Stimulated activated memory B cell treated with anti-CD40 and anti-IgM and Interleukin-4, amounts not matched to agents 10 μg/mL and 1 μg/mL and 100 μg/mL, for 72 hours (primary cell): ENCODE results near the gene LIN37.
"Not testable (repeated sequence)": the region's sequence is repeated elsewhere in the genome, so short reads cannot be mapped to it uniquely, and the experiment has no call there.

ENCODE experiments used
- ATAC-seq: fragments of 150-1000 bp; cut with Tn5 transposase; 2 replicates; pipeline ENCODE4 v1.10.0; 2021
- H3K27ac Mint-ChIP-seq: one replicate; pipeline ENCODE4 v1.8.0; 2022; ENCODE audit warnings: mild to moderate bottlenecking, mixed read lengths
- H3K27me3 Mint-ChIP-seq: one replicate; pipeline ENCODE4 v1.8.0; 2022; ENCODE audit warnings: mixed read lengths
- H3K36me3 Mint-ChIP-seq: one replicate; pipeline ENCODE4 v1.8.0; 2022; ENCODE audit warnings: mixed read lengths
- H3K4me1 Mint-ChIP-seq: one replicate; pipeline ENCODE4 v1.8.0; 2022; ENCODE audit warnings: mixed read lengths
- H3K4me3 Mint-ChIP-seq: one replicate; pipeline ENCODE4 v1.8.0; 2022; ENCODE audit warnings: mild to moderate bottlenecking, moderate library complexity, mixed read lengths
- H3K9me3 Mint-ChIP-seq: one replicate; pipeline ENCODE4 v1.8.0; 2022; ENCODE audit warnings: mixed read lengths

The LIN37 gene

DNA sequence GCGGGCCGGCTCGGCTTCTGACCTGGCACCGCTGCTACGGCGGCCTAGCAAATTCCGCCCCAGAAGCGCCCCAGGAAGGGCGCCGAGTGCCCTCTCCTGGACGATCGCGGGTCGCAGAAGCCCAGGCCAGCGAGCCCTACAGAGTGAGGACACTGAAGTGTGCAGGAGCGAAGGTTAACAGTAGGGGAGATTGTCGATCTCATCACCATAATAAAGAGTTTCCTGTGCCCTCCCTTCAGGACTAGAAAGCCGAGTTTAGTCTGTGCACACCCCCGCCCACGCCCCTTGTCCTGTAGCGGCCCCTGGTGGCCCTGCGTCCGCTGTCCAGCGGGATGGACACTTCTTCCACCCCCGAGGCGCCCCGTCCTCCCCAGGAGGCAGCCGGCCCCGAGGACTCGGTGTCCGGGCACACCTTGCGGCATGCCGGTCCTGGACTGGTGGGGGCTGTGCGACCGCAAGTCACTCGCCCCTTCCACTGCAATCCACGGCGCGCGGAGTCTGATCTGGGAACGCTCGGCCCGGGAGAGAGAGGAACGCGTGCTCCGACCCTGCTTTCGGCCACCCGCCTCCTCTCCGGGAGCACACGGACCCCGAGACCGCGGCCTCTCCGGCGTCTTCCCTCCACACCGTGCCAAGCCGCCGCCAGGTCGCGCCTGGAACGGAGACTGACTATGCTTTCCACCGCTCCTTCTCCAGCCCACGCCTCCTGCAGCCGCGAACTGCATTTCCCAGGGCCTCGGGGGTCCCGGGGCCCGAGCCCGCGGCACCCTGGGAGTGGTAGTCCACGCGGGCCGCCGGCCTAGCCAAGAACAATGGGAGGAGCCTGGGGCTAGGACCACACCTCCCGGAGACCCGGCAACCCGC lies 31.3 kb upstream of the LIN37 start:
- H3K4me1 Mint-ChIP-seq: peaks cover 79% of the 10 kb centered on the region

GRCh38 chr19:35717665-35718344 lies 30.6 kb upstream of the LIN37 start, which contains the start of gene KMT2B:
Gene KMT2B, plus strand, starts transcription at chr19:35718003. Its CDS starts 16 bp downstream, at chr19:35718019.
- no peaks in the 10 kb centered on the region for H3K9me3 Mint-ChIP-seq
- H3K27me3 Mint-ChIP-seq: no peaks in the 10 kb centered on the region
- H3K4me3 Mint-ChIP-seq: peak within 1 kb of the TSS; percentile 97
- H3K27ac Mint-ChIP-seq: peak within 1 kb of the TSS; percentile 97
- ATAC-seq: peak; percentile 0
- H3K36me3 Mint-ChIP-seq: peaks cover 48% of the 10 kb centered on the region
- H3K4me1 Mint-ChIP-seq: peaks cover 78% of the 10 kb centered on the region

More for the DNA sequence above, 31.3 kb upstream of the LIN37 start:
- H3K27me3 Mint-ChIP-seq: no peaks in the 10 kb centered on the region
- H3K36me3 Mint-ChIP-seq: peaks cover 40% of the 10 kb centered on the region
- peak overlapping the region; percentile 97 for H3K4me3 Mint-ChIP-seq
- H3K27ac Mint-ChIP-seq: peak overlapping the region; percentile 97
- no peaks in the 10 kb centered on the region for H3K9me3 Mint-ChIP-seq
- peak; percentile 89 for ATAC-seq

DNA sequence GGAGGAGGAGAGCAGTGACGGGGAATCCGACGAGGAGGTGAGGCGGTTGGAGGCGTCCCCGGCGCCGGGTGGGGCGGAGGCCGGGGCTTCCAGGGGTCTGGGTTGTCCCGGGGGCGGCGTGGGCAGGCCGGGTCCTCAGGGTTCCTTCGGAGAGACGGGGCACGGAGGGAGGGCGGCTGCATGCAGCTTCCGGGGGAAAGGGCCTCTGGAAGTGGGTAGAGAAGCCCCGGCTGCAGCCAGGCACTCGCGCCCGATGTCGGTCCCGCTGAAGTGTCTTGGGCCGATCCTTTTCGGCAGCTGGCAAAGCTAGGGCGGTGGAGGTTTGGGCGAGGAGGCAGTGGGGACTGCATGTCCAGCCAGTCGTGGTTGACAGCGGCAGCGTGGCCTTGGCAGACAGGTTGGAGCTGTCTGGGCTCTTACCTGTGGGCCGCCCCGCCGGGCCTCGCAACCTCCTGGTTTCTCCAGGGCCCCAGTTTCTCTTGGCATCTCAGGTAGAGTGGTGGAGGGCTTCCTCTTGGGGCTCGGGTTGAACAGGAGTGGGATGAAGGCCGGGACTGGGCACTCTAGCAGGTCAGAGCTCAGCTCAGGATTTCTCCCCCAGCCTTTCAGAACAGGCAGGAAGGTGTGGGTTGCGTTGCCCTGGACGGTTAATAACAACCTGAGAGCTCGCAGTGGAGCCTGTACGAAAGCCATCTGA lies 29.9 kb upstream of the LIN37 start:
- peak overlapping the region; percentile 81 for H3K27ac Mint-ChIP-seq
- peak overlapping the region; percentile 87 for H3K4me3 Mint-ChIP-seq
- peaks cover 71% of the 10 kb centered on the region for H3K4me1 Mint-ChIP-seq
- H3K27me3 Mint-ChIP-seq: no peaks in the 10 kb centered on the region
- H3K36me3 Mint-ChIP-seq: peaks cover 55% of the 10 kb centered on the region
- H3K9me3 Mint-ChIP-seq: no peaks in the 10 kb centered on the region
- peak; percentile 1 for ATAC-seq

GRCh38 chr19:35719402-35720162 lies 28.8 kb upstream of the LIN37 start:
- Mint-ChIP-seq H3K4me3 (peak overlapping the region; percentile 87), H3K9me3 (no peaks in the 10 kb centered on the region), H3K27ac (peak overlapping the region; percentile 81), H3K4me1 (peaks cover 60% of the 10 kb centered on the region), H3K36me3 (peaks cover 56% of the 10 kb centered on the region), H3K27me3 (no peaks in the 10 kb centered on the region)
- no peak for ATAC-seq

DNA sequence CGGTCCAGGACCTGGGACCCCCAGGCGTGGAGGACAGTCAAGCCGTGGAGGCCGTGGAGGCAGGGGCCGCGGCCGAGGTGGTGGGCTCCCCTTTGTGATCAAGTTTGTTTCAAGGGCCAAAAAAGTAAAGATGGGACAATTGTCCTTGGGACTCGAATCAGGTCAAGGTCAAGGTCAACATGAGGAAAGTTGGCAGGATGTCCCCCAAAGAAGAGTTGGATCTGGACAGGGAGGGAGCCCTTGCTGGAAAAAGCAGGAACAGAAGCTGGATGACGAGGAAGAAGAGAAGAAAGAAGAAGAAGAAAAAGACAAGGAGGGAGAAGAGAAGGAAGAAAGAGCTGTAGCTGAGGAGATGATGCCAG lies 28.2 kb upstream of the LIN37 start:
- ATAC-seq: no peak
- Mint-ChIP-seq H3K4me3 (no peak overlapping the region), H3K36me3 (peaks cover 55% of the 10 kb centered on the region), H3K27ac (no peak overlapping the region), H3K4me1 (peaks cover 54% of the 10 kb centered on the region), H3K9me3 (no peaks in the 10 kb centered on the region), H3K27me3 (no peaks in the 10 kb centered on the region)

GRCh38 chr19:35720648-35721047 lies 27.7 kb upstream of the LIN37 start:
- ATAC-seq: no peak
- Mint-ChIP-seq H3K9me3 (no peaks in the 10 kb centered on the region), H3K27ac (no peak overlapping the region), H3K27me3 (no peaks in the 10 kb centered on the region), H3K4me1 (peaks cover 50% of the 10 kb centered on the region), H3K36me3 (peaks cover 60% of the 10 kb centered on the region), H3K4me3 (no peak overlapping the region)

GRCh38 chr19:35721374-35721773 lies 27.0 kb upstream of the LIN37 start:
- no peaks in the 10 kb centered on the region for H3K27me3 Mint-ChIP-seq
- H3K27ac Mint-ChIP-seq: no peak overlapping the region
- H3K9me3 Mint-ChIP-seq: no peaks in the 10 kb centered on the region
- H3K36me3 Mint-ChIP-seq: peaks cover 63% of the 10 kb centered on the region
- no peak for ATAC-seq
- no peak overlapping the region for H3K4me3 Mint-ChIP-seq
- peaks cover 43% of the 10 kb centered on the region for H3K4me1 Mint-ChIP-seq

DNA sequence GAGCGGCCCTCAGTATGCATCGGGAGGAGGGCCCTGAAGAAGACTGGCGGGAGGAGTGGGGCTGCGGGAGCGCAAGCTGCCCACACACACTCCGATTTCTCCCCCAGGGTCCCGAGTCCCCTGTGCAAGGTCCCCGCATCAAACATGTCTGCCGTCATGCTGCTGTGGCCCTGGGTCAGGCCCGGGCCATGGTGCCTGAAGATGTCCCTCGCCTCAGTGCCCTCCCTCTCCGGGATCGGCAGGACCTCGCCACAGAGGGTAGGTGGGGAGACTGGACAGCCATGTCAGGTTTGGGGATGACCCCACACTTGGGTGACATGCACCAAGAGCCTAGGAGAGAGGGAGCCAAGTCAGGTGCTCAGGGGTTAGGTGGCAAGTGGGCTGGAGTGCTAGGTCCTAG lies 25.9 kb upstream of the LIN37 start:
- Mint-ChIP-seq H3K27me3 (no peaks in the 10 kb centered on the region), H3K36me3 (peaks cover 66% of the 10 kb centered on the region), H3K4me3 (no peak overlapping the region)

DNA sequence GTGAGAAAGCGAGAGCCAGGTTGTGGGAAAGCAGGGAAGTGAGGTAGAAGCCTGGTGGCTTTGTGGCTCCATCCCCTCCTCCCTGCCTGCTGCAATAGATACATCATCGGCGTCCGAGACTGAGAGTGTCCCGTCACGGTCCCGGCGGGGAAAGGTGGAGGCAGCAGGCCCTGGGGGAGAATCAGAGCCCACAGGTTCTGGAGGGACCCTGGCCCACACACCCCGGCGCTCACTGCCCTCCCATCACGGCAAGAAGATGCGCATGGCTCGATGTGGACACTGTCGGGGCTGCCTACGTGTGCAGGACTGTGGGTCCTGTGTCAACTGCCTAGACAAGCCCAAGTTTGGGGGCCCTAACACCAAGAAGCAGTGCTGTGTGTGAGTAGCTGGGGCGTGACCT lies 25.5 kb upstream of the LIN37 start:
- Mint-ChIP-seq H3K36me3 (peaks cover 69% of the 10 kb centered on the region), H3K4me3 (no peak overlapping the region), H3K27ac (no peak overlapping the region), H3K4me1 (peaks cover 38% of the 10 kb centered on the region), H3K27me3 (no peaks in the 10 kb centered on the region), H3K9me3 (no peaks in the 10 kb centered on the region)
- ATAC-seq: no peak

More for the DNA sequence above, 25.9 kb upstream of the LIN37 start:
- Mint-ChIP-seq H3K4me1 (peaks cover 38% of the 10 kb centered on the region), H3K27ac (no peak overlapping the region), H3K9me3 (no peaks in the 10 kb centered on the region)
- ATAC-seq: no peak

- H3K27me3 Mint-ChIP-seq: no peaks in the 10 kb centered on the region
Observed at GRCh38 chr19:35723671-35724070, 24.7 kb upstream of the LIN37 start.

DNA sequence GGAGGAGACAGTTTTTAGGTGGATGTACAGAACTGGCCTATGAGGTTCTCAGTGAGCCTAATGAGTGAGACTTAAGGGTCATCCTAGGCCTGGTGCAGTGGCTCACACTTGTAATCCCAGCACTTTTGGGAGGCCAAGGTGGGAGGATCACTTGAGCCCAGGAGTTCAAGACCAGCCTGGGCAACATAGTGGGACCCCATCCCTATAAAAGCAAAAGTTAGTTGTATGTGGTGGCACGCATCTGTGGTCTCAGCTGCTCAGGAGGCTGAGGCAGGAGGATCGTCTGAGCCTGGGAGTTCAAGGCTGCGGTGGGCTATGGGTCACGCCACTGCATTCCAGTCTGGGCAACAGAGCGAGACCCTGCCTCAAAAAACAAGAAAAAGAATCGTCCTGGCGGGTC lies 24.2 kb upstream of the LIN37 start:
- H3K27ac Mint-ChIP-seq, H3K9me3 Mint-ChIP-seq, H3K4me3 Mint-ChIP-seq, H3K27me3 Mint-ChIP-seq, ATAC-seq: not testable (repeated sequence)
- Mint-ChIP-seq H3K36me3 (peaks cover 81% of the 10 kb centered on the region), H3K4me1 (peaks cover 31% of the 10 kb centered on the region)

More at GRCh38 chr19:35723671-35724070, 24.7 kb upstream of the LIN37 start:
- H3K4me3 Mint-ChIP-seq: no peak overlapping the region
- H3K36me3 Mint-ChIP-seq: peaks cover 76% of the 10 kb centered on the region
- ATAC-seq: no peak
- H3K9me3 Mint-ChIP-seq: no peaks in the 10 kb centered on the region
- no peak overlapping the region for H3K27ac Mint-ChIP-seq
- peaks cover 35% of the 10 kb centered on the region for H3K4me1 Mint-ChIP-seq

DNA sequence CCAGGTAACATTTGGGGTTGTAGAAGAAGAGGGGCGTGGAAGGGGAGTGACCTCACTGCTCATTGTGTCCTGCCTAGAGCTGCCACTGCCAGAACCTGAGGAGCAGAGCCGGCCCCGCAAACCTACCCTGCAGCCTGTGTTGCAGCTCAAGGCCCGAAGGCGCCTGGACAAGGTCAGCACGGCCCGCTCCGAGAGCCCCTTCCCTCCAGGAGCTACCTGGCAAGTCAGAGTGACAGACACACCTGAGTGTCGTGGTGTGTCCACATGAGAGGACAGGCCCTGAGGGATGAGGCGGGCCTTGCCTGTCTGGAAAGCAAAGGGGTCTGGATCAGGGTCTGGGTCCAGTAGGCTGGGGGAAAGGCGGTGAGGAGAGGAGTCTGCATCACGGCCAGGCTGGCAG lies 23.8 kb upstream of the LIN37 start:
- Mint-ChIP-seq H3K4me3 (no peak overlapping the region), H3K27me3 (no peaks in the 10 kb centered on the region), H3K36me3 (peaks cover 84% of the 10 kb centered on the region), H3K27ac (no peak overlapping the region), H3K9me3 (no peaks in the 10 kb centered on the region), H3K4me1 (peaks cover 26% of the 10 kb centered on the region)
- no peak for ATAC-seq

DNA sequence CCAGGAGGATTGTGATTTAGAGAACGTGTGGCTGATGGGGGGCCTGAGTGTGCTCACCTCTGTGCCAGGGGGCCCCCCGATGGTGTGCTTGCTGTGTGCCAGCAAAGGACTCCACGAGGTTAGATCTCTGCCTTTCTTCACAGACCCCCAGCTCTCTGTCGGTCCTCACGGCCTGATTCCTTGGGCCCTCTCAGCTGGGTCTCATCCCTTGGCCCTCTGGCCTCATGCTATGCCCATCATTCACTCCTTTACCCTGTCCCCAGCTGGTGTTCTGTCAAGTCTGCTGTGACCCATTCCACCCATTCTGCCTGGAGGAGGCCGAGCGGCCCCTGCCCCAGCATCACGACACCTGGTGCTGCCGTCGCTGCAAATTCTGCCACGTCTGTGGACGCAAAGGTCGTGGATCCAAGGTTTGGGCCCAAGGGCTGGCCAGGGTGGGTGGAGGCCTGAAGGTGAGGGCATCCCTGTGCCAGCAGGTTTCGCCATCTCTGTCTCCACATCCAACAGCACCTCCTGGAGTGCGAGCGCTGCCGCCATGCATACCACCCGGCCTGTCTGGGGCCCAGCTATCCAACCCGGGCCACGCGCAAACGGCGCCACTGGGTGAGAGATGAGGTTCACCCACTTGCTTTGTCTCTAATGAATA lies 23.0 kb upstream of the LIN37 start:
- Mint-ChIP-seq H3K27me3 (no peaks in the 10 kb centered on the region), H3K4me1 (peaks cover 19% of the 10 kb centered on the region), H3K36me3 (peaks cover 88% of the 10 kb centered on the region), H3K27ac (no peak overlapping the region), H3K9me3 (no peaks in the 10 kb centered on the region), H3K4me3 (no peak overlapping the region)
- no peak for ATAC-seq
